ENCODE measurements around the gene CYP17A1. TPM values are rescaled to one million over a fixed set of nuclear protein-coding genes. Genes with fewer than 3 reads are reported as not detected.

The CYP17A1 gene, protein sequence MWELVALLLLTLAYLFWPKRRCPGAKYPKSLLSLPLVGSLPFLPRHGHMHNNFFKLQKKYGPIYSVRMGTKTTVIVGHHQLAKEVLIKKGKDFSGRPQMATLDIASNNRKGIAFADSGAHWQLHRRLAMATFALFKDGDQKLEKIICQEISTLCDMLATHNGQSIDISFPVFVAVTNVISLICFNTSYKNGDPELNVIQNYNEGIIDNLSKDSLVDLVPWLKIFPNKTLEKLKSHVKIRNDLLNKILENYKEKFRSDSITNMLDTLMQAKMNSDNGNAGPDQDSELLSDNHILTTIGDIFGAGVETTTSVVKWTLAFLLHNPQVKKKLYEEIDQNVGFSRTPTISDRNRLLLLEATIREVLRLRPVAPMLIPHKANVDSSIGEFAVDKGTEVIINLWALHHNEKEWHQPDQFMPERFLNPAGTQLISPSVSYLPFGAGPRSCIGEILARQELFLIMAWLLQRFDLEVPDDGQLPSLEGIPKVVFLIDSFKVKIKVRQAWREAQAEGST
- not detected for total RNA-seq

DNA sequence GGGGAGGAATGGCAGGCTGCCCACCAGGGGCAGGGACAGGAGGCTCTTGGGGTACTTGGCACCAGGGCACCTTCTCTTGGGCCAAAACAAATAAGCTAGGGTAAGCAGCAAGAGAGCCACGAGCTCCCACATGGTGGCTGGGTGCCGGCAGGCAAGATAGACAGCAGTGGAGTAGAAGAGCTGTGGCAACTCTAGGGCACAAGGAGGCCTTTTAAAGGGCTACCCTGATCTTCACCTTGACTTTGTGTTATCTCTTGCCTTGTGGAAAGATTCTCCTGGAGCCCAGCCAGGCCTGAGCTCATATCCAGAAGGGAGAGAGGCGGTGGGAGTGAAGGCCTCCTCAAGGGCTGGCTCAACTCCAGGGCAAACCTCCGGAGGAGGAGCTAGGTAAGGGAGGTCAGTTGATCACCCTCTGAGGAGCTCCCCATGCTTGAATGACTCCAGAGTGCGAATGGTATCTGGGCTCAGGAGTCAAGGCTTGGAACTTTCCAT lies at the start of gene CYP17A1:
Gene CYP17A1, minus strand, starts transcription at position 184 of the 492 bp plus-strand sequence. Its CDS starts 52 bp downstream, at position 132.

DNA sequence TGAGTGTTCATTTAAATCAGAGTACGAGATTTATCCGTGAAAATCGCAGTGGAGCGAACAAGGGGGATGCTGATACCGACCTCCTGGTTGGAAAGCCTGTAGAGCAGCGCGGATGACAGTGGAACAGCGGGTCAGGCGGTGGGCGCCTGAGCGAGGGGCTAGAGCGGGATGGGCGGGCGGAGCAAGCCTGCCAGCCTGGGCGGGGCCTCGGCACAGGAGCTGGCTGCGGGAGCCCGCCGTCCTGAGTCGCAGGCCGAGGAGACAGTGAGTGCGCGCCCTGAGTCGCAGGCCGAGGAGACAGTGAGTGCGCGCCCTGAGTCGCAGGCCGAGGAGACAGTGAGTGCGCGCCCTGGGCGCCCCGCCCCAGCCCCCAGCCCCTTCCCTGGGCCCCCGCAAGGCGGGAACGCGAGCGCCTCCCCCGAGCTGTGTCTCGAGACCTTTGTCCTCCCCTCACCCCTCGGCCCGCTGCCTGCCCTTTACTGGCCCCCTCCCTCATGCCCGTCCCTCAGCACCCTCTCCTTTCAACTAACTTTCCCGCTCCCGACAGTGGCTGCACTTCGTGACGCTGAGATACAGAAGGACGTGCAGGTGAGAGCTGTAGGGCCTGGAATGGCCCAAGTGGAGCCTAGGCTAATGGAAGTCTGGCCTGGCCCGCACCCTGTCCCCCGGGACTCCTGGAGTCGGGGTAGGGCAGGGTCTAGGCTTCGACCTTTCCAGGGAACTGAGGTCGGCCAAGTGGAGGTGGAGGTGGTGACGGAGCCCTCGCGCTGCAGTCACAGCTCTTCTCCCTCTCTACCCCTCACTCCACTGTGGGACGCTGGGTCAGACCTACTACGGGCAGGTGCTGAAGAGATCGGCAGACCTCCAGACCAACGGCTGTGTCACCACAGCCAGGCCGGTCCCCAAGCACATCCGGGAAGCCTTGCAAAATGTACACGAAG lies 32.3 kb upstream of the CYP17A1 start, which contains the start of gene AS3MT:
Gene AS3MT, plus strand, starts transcription at position 213 of the 941 bp plus-strand sequence. Its CDS starts 123 bp downstream, at position 336.

Small RNA genes within 50 kb of the gene (small RNA-seq; reads per million reads assigned to genes)
- gene AS3MT (ENCODE audit: low replicate concordance) (not detected), gene RF00026 (ENCODE audit: low replicate concordance) (not detected), gene RNU6-1231P (ENCODE audit: low replicate concordance) (not detected)

Other genes with a start within 250 kb of the CYP17A1 start
- 34.1 TPM for gene TRIM8, start 192.9 kb downstream of the CYP17A1 start, total RNA-seq
- 27.5 TPM for gene ARL3, start 123.0 kb downstream of the CYP17A1 start, total RNA-seq
- 11.0 TPM for gene SFXN2, start 122.8 kb downstream of the CYP17A1 start, total RNA-seq
- gene WBP1L, start 93.5 kb downstream of the CYP17A1 start, total RNA-seq = 21.3 TPM
- 39.8 TPM for gene BORCS7, start 16.8 kb upstream of the CYP17A1 start, total RNA-seq
- 13.8 TPM for gene AS3MT, start 32.1 kb upstream of the CYP17A1 start, total RNA-seq
- 17.2 TPM for gene CNNM2, start 80.9 kb upstream of the CYP17A1 start, total RNA-seq